ENCODE measurements around the gene DPYD. TPM values are rescaled to one million over a fixed set of nuclear protein-coding genes. Genes with fewer than 3 reads are reported as not detected.

The DPYD gene
- total and polyA plus RNA-seq, 12 donors: 4.1 to 22.0 (median 7.0) TPM

GRCh38 chr1:97647776-97648175 is 273.1 kb downstream of the DPYD start:
- intact Hi-C loops (cut with DNase I): no loop called here
- Histone ChIP-seq H3K27me3 (no peaks in the 10 kb centered on the region), H3K27ac (no peak overlapping the region), H3K4me1 (no peaks in the 10 kb centered on the region), H3K36me3 (peaks cover 0 to 14% (median 0%) of the 10 kb centered on the region in 9 donors), H3K9me3 (peaks cover 0 to 42% (median 15%) of the 10 kb centered on the region in 11 donors), H3K4me3 (no peak overlapping the region)
- DNase-seq: no peak
- no peak for ATAC-seq
- no peak for TF ChIP-seq CTCF (IDR thresholded peaks at IDR 0.05)

GRCh38 chr1:97646071-97646470 is 274.8 kb downstream of the DPYD start:
- no peak overlapping the region for H3K27ac ChIP-seq
- no peaks in the 10 kb centered on the region for H3K27me3 ChIP-seq
- intact Hi-C loops (cut with DNase I): no loop called here
- 94 to 98% methylated on average over 1 of the region's 1 CpG for WGBS, 2 donors
- DNase-seq (no peak), ATAC-seq (no peak)
- TF ChIP-seq CTCF (IDR thresholded peaks at IDR 0.05): no peak
- peaks cover 0 to 14% (median 0%) of the 10 kb centered on the region in 9 donors for H3K36me3 ChIP-seq
- H3K4me1 ChIP-seq: no peaks in the 10 kb centered on the region
- no peak overlapping the region for H3K4me3 ChIP-seq
- H3K9me3 ChIP-seq: peaks cover 0 to 45% (median 15%) of the 10 kb centered on the region in 11 donors

- Histone ChIP-seq H3K9me3 (peaks cover 0 to 31% (median 2%) of the 10 kb centered on the region in 11 donors), H3K36me3 (peaks cover 0 to 7% (median 0%) of the 10 kb centered on the region in 9 donors), H3K27me3 (no peaks in the 10 kb centered on the region), H3K27ac (no peak overlapping the region), H3K4me1 (no peaks in the 10 kb centered on the region), H3K4me3 (no peak overlapping the region)
- DNase-seq: no peak
- intact Hi-C loops (cut with DNase I): no loop called here
- no peak for ATAC-seq
- no peak for TF ChIP-seq CTCF (IDR thresholded peaks at IDR 0.05)
Observed at GRCh38 chr1:97640677-97641076, 280.2 kb downstream of the DPYD start.

- no peaks in the 10 kb centered on the region for H3K27me3 ChIP-seq
- peaks cover 0 to 7% (median 0%) of the 10 kb centered on the region in 9 donors for H3K4me1 ChIP-seq
- H3K27ac ChIP-seq: no peak overlapping the region
- H3K9me3 ChIP-seq: peaks cover 0 to under 1% (median 0%) of the 10 kb centered on the region in 11 donors
- no peak for DNase-seq
- no peak for TF ChIP-seq CTCF (IDR thresholded peaks at IDR 0.05)
- no peak for ATAC-seq
- intact Hi-C loops (cut with DNase I): no loop called here
- no peak overlapping the region for H3K4me3 ChIP-seq
- H3K36me3 ChIP-seq: no peaks in the 10 kb centered on the region
Observed at GRCh38 chr1:97636941-97637340, 283.9 kb downstream of the DPYD start.

Measured in heart right ventricle (tissue), 16 donors.